ENCODE results near the gene ULK1. TPM values are rescaled to one million over a fixed set of nuclear protein-coding genes. Genes with fewer than 3 reads are reported as not detected.

Gene ULK1
- total RNA-seq: 20.0 and 21.0 TPM in 2 replicates

GRCh38 chr12:131894313-131894860 is at the start of gene ULK1:
TSS of gene ULK1 (plus strand) at chr12:131894622. CDS start at chr12:131895002, 380 bp downstream.

GRCh38 chr12:131928711-131929580 is 34.5 kb downstream of the ULK1 start, which contains the start of gene PUS1:
TSS of gene PUS1 (plus strand) at chr12:131929276. CDS start at chr12:131929723, 447 bp downstream.

GRCh38 chr12:131949431-131950181 is 55.2 kb downstream of the ULK1 start, which contains the start of gene EP400:
TSS of gene EP400 (plus strand) at chr12:131949942. CDS start at chr12:131960620, 10,678 bp downstream.

Other genes with a start within 250 kb of the ULK1 start
- 16.6 and 21.4 TPM in 2 replicates for gene SFSWAP, start 183.5 kb upstream of the ULK1 start, total RNA-seq
- gene MMP17, start 66.2 kb upstream of the ULK1 start, total RNA-seq: 2.6 and 7.8 TPM in 2 replicates
- 7.4 and 15.7 TPM in 2 replicates for gene PUS1, start 34.7 kb downstream of the ULK1 start, total RNA-seq
- 15.2 and 20.2 TPM in 2 replicates for gene EP400, start 55.3 kb downstream of the ULK1 start, total RNA-seq
- gene DDX51, start 249.7 kb downstream of the ULK1 start, total RNA-seq: 6.2 and 10.0 TPM in 2 replicates
- 8.5 and 10.4 TPM in 2 replicates for gene NOC4L, start 249.8 kb downstream of the ULK1 start, total RNA-seq